MCF 10A (cell line): ENCODE results near the gene NSUN2. TPM values are rescaled to one million over a fixed set of nuclear protein-coding genes. Genes with fewer than 3 reads are reported as not detected.
A peak's percentile ranks its signal among the peaks of the same experiment; 100 is the strongest.

ENCODE experiments used
- BruUV-seq: library from RNA; stranded (reverse); fragments of 400-500 nt; replicated peaks from 2 replicates; lab custom pipeline; 2021; lab: Mats Ljungman, UMichigan
- CTCF ChIA-PET: fragments of 300-600 bp; sonication (Branson Sonifier 250); formaldehyde crosslinking; extraction: SDS; loops from one replicate; lab custom pipeline; 2021; ENCODE audit warnings: antibody characterized with exemption, inconsistent platforms; lab: Yijun Ruan, JAX
- POLR2A ChIA-PET: fragments of 300-600, 350-650 bp; sonication (Branson Sonifier 250); formaldehyde crosslinking; extraction: SDS; loops from one replicate; lab custom pipeline; 2020; ENCODE audit warnings: antibody characterized with exemption, inconsistent platforms; lab: Yijun Ruan, JAX
- DNase-seq: peaks from one replicate; pipeline ENCODE4 v3.0.0-alpha.2; 2018; ENCODE audit not compliant: unreplicated experiment
- H3K27ac Mint-ChIP-seq: one replicate; pipeline ENCODE4 v1.8.0; 2022; ENCODE audit warnings: mild to moderate bottlenecking, low read depth, mixed read lengths; ENCODE audit not compliant: unreplicated experiment
- H3K27me3 Mint-ChIP-seq: one replicate; pipeline ENCODE4 v1.8.0; 2022; ENCODE audit warnings: mixed read lengths; ENCODE audit not compliant: insufficient read depth, unreplicated experiment
- H3K36me3 Mint-ChIP-seq: one replicate; pipeline ENCODE4 v1.8.0; 2022; ENCODE audit warnings: mild to moderate bottlenecking, moderate library complexity, mixed read lengths; ENCODE audit not compliant: insufficient read depth, unreplicated experiment
- H3K4me1 Mint-ChIP-seq: one replicate; pipeline ENCODE4 v1.8.0; 2022; ENCODE audit warnings: mixed read lengths; ENCODE audit not compliant: insufficient read depth, unreplicated experiment
- H3K4me3 Mint-ChIP-seq: one replicate; pipeline ENCODE4 v1.8.0; 2022; ENCODE audit warnings: mild to moderate bottlenecking, moderate library complexity, mixed read lengths; ENCODE audit not compliant: unreplicated experiment
- H3K9me3 Mint-ChIP-seq: one replicate; pipeline ENCODE4 v1.8.0; 2022; ENCODE audit warnings: mixed read lengths; ENCODE audit not compliant: unreplicated experiment
- CTCF ChIP-seq: fragments of 200-600 bp; IDR thresholded peaks from one replicate; pipeline ENCODE4 v1.8.0; 2022; ENCODE audit warnings: antibody characterized with exemption, mild to moderate bottlenecking; ENCODE audit not compliant: unreplicated experiment
- intact Hi-C: fragments of 100-400 bp; cut with micrococcal nuclease; formaldehyde crosslinking; loops from 2 replicates; pipeline ENCODE4 v1.14.1; 2022
- total RNA-seq: library from RNA; stranded (reverse); gene quantifications from 2 replicates; pipeline ENCODE4 v1.2.3, GENCODE V29; 2022

Gene NSUN2
- total RNA-seq, 1 experiment from 2014 or later: 95.7 TPM

- BruUV-seq: no TSS peak
- ChIA-PET CTCF (interaction anchor here (0.7 to 2.4 kb wide), 4 partner anchors 9 to 107 kb away, joined by 3 to 6 read pairs (median 4); no protein-coding TSS in a partner anchor), POLR2A (interaction anchor here (0.7 to 1.6 kb wide), 5 partner anchors 67 to 95 kb away, joined by 3 to 10 read pairs (median 4); partner anchors contain the start of gene TENT4A)
- no peaks in the 10 kb centered on the region for H3K27me3 Mint-ChIP-seq
- intact Hi-C loops: no loop called here
- H3K4me3 Mint-ChIP-seq: peak overlapping the region; percentile 41
- peak overlapping the region; percentile 91 for H3K27ac Mint-ChIP-seq
- no peaks in the 10 kb centered on the region for H3K9me3 Mint-ChIP-seq
- H3K36me3 Mint-ChIP-seq: peaks cover 14% of the 10 kb centered on the region
- DNase-seq: peak; percentile 79
- TF ChIP-seq CTCF: no peak
- H3K4me1 Mint-ChIP-seq: peaks cover 27% of the 10 kb centered on the region
Measured at GRCh38 chr5:6638236-6638635, 5.4 kb upstream of the NSUN2 start.

GRCh38 chr5:6637590-6637989, 4.7 kb upstream of the NSUN2 start:
- no TSS peak for BruUV-seq
- ChIA-PET POLR2A (interaction anchor here (1.0 to 2.6 kb wide), 5 partner anchors 66 to 96 kb away, joined by 3 to 12 read pairs (median 5); partner anchors contain the start of gene TENT4A), CTCF (interaction anchor here (0.6 to 2.4 kb wide), 4 partner anchors 8 to 137 kb away, joined by 3 to 6 read pairs (median 4); no protein-coding TSS in a partner anchor)
- Mint-ChIP-seq H3K4me3 (peak overlapping the region; percentile 41), H3K4me1 (peaks cover 27% of the 10 kb centered on the region), H3K9me3 (no peaks in the 10 kb centered on the region), H3K27ac (peak overlapping the region; percentile 91), H3K36me3 (peaks cover 13% of the 10 kb centered on the region), H3K27me3 (no peaks in the 10 kb centered on the region)
- DNase-seq: no peak
- intact Hi-C loops: no loop called here
- no peak for TF ChIP-seq CTCF

GRCh38 chr5:6637022-6637421, 4.2 kb upstream of the NSUN2 start:
- CTCF ChIA-PET: interaction anchor here (0.6 to 2.4 kb wide), 3 partner anchors 44 to 138 kb away, joined by 3 to 6 read pairs (median 3); no protein-coding TSS in a partner anchor

More at GRCh38 chr5:6637022-6637421, 4.2 kb upstream of the NSUN2 start:
- POLR2A ChIA-PET: interaction anchor here (0.6 to 5.6 kb wide), 7 partner anchors 67 to 177 kb away, joined by 3 to 53 read pairs (median 6); partner anchors contain the start of gene TENT4A
- BruUV-seq: no TSS peak
- Mint-ChIP-seq H3K4me1 (peaks cover 32% of the 10 kb centered on the region), H3K4me3 (no peak overlapping the region), H3K9me3 (no peaks in the 10 kb centered on the region), H3K27ac (peak overlapping the region; percentile 91), H3K27me3 (no peaks in the 10 kb centered on the region), H3K36me3 (peaks cover 19% of the 10 kb centered on the region)
- no peak for DNase-seq
- intact Hi-C loops: no loop called here
- no peak for TF ChIP-seq CTCF
